Measurements from ENCODE around the gene ADGRD1. TPM values are rescaled to one million over a fixed set of nuclear protein-coding genes. Genes with fewer than 3 reads are reported as not detected.

The ADGRD1 gene
- total RNA-seq, 1 donor from 2014 or later, result 11.0 TPM

DNA sequence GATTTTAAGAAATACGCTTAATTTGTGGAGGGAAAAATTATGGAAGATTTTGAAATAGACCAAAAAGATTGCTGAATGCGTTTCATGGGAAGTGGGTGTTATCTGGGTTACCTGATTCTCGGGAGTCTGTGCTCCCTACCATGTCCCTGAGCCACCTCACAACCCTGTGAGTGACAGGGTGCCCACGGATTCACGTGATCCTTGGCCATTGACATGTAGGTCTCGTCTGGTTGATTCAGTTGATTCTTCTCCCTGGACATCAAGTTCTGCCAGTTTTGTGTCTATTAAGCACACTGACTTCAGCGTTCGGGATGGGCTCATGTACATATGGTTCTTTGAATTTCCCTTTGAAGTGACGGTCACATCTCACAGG, 101.4 kb downstream of the ADGRD1 start:
- no peak for DNase-seq (ENCODE audit: extremely low spot score, unreplicated experiment)
- H3K27me3 Mint-ChIP-seq, result peaks cover 15% of the 10 kb centered on the region
- H3K4me3 Mint-ChIP-seq, result no peak overlapping the region
- TF ChIP-seq, protein P1, sequence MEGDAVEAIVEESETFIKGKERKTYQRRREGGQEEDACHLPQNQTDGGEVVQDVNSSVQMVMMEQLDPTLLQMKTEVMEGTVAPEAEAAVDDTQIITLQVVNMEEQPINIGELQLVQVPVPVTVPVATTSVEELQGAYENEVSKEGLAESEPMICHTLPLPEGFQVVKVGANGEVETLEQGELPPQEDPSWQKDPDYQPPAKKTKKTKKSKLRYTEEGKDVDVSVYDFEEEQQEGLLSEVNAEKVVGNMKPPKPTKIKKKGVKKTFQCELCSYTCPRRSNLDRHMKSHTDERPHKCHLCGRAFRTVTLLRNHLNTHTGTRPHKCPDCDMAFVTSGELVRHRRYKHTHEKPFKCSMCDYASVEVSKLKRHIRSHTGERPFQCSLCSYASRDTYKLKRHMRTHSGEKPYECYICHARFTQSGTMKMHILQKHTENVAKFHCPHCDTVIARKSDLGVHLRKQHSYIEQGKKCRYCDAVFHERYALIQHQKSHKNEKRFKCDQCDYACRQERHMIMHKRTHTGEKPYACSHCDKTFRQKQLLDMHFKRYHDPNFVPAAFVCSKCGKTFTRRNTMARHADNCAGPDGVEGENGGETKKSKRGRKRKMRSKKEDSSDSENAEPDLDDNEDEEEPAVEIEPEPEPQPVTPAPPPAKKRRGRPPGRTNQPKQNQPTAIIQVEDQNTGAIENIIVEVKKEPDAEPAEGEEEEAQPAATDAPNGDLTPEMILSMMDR (conservative IDR thresholded peaks at IDR 0.05), result no peak
- peaks cover 29% of the 10 kb centered on the region for H3K4me1 Mint-ChIP-seq (ENCODE audit: unreplicated experiment)
- no peaks in the 10 kb centered on the region for H3K36me3 Mint-ChIP-seq
- no peak overlapping the region for H3K27ac Mint-ChIP-seq
- no peaks in the 10 kb centered on the region for H3K9me3 Mint-ChIP-seq

DNA sequence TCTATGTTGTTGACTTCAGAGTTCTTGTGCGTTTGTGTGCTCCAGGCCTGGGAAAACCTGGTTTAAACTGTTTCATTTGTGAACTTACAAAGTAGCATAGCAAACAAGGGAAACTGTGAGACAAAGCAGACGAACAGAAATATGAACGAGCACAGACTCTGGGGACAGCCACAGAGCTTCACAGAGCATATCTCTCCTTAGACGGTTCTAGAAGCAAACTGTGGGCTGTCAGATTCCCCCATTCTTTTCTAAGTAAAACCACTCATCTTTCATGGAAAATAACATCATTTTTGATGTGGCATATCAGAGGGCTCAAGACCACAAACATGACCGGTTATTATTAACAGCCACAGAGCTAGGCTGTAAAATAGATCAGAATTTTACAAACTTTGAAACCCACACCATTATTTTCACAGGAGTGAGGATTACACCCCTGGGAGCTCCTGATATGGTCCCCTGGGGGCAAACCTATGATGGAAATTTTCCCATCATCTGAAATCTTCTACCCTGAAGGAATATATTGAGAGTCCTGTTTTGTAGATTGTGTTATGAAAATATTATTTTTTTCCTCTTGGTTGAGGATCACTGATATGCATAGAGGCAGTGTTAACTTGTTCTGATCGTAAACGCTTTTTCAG, 102.0 kb downstream of the ADGRD1 start:
- Mint-ChIP-seq H3K4me3 (no peak overlapping the region), H3K27me3 (peaks cover 15% of the 10 kb centered on the region), H3K9me3 (no peaks in the 10 kb centered on the region), H3K36me3 (no peaks in the 10 kb centered on the region), H3K27ac (no peak overlapping the region), H3K4me1 (ENCODE audit: unreplicated experiment) (peaks cover 29% of the 10 kb centered on the region)
- no peak for DNase-seq (ENCODE audit: extremely low spot score, unreplicated experiment)
- TF ChIP-seq, protein P1 (conservative IDR thresholded peaks at IDR 0.05), result no peak

DNA sequence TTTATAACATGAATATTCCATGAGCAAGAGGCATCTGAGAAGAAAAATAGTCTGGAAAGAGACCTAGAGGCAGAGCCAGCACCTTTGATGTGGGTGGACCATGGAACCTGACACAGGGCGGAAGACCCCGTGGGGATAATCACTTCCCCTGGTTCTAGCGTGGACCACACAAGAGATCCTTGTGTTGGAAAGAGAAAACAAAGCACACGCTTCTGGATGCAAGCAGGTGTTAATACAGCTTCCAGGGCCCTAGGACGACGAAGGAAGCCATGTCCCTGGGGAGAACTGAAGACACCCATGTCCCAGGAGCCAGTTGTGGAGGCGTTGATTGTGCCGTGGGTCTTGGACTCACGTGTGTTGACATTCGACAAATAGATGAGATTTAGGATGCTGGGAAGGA, 102.9 kb downstream of the ADGRD1 start:
- TF ChIP-seq, protein P1 (conservative IDR thresholded peaks at IDR 0.05), result no peak
- Mint-ChIP-seq H3K4me1 (ENCODE audit: unreplicated experiment) (peaks cover 29% of the 10 kb centered on the region), H3K9me3 (no peaks in the 10 kb centered on the region), H3K27me3 (peaks cover 11% of the 10 kb centered on the region), H3K36me3 (no peaks in the 10 kb centered on the region), H3K4me3 (no peak overlapping the region), H3K27ac (no peak overlapping the region)
- DNase-seq (ENCODE audit: extremely low spot score, unreplicated experiment), result no peak

DNA sequence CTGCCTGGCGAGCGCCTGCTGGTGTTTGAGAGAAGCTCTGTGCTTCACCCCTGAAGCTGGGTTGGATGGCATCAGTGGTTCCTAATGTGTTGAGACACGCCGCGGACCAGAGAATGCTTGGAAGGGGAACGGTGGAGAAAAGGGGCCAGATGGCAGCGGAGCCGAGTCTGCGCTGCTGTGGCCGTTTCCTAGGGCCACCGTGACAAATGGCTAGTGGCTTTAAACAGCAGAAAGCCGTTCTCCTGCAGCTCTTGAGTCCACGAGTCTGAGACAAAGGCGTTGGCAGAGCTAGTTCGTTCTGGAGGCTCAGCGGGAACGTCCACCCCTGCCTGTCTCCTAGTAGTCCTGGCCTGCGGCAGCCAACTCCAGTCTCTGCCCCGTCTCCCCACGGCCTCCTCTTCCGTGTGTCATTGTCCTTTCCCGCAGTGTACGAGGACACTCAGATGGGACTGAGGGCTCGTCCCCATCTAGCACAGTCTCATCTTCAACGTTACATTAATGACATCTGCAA, 103.6 kb downstream of the ADGRD1 start:
- peaks cover 29% of the 10 kb centered on the region for H3K4me1 Mint-ChIP-seq (ENCODE audit: unreplicated experiment)
- TF ChIP-seq, protein P1 (conservative IDR thresholded peaks at IDR 0.05), result no peak
- H3K27ac Mint-ChIP-seq, result no peak overlapping the region
- H3K9me3 Mint-ChIP-seq, result no peaks in the 10 kb centered on the region
- H3K27me3 Mint-ChIP-seq, result peaks cover 11% of the 10 kb centered on the region
- no peak for DNase-seq (ENCODE audit: extremely low spot score, unreplicated experiment)
- no peaks in the 10 kb centered on the region for H3K36me3 Mint-ChIP-seq
- no peak overlapping the region for H3K4me3 Mint-ChIP-seq

DNA sequence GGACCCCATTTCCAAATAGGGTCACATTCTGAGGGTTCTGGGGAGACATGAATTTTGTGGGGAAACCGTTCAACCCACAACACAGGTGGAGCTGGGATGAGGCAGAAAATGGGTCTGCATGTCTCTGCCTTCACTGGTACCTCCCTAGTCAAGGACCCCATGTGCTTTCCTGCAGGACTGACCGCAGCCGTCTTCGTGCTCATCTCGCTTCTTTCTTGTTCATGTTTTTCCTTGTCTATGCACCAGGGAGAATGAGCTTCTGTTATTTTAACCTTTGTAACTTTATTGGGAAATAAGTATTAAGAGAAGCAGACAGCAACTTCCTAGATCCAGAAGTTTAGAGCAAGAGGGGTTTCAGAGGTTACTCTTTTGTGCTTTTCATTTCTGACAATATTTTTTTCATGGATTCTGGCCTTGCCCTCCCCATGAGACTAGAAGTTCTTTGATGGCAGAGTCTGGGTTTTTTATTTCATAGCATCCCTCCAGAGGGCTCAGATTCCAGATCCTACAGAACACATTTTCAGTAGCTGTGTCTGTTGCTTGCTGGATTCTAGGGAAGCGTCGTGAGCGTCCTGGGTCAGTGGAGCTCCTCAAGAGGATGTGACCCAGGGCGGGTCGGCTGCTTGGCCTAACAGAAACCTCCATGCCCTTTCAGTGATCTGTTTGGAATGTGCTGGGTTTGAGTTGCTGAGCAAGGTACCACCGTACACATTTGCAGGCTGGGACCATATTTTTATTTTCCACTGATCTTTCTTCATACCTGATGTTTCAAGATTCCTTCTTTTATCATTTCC, 104.2 kb downstream of the ADGRD1 start:
- TF ChIP-seq, protein P1 (conservative IDR thresholded peaks at IDR 0.05), result no peak
- Mint-ChIP-seq H3K27me3 (peaks cover 11% of the 10 kb centered on the region), H3K4me1 (ENCODE audit: unreplicated experiment) (peaks cover 29% of the 10 kb centered on the region), H3K27ac (no peak overlapping the region), H3K4me3 (no peak overlapping the region), H3K9me3 (no peaks in the 10 kb centered on the region), H3K36me3 (no peaks in the 10 kb centered on the region)
- no peak for DNase-seq (ENCODE audit: extremely low spot score, unreplicated experiment)
